Anterior cingulate cortex (tissue), 58 donors: ENCODE data around the gene PNPO.
"Not testable (repeated sequence)": the region's sequence is repeated elsewhere in the genome, so short reads cannot be mapped to it uniquely, and the experiment has no call there.

Experiments
- DNase-seq, 58 donors: peaks; one replicate each; lab custom pipeline; 2025; lab: John Stamatoyannopoulos, UW

PNPO gene

DNA sequence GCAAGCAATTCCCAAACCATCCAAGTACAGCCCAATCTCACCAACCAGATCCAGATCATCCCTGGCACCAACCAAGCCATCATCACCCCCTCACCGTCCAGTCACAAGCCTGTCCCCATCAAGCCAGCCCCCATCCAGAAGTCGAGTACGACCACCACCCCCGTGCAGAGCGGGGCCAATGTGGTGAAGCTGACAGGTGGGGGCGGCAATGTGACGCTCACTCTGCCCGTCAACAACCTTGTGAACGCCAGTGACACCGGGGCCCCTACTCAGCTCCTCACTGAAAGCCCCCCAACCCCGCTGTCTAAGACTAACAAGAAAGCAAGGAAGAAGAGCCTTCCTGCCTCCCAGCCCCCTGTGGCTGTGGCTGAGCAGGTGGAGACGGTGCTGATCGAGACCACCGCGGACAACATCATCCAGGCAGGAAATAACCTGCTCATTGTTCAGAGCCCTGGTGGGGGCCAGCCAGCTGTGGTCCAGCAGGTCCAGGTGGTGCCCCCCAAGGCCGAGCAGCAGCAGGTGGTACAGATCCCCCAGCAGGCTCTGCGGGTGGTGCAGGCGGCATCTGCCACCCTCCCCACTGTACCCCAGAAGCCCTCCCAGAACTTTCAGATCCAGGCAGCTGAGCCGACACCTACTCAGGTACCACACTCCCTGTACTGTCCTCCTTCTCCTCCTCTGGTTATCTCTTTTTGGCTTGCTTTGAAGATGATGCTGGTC lies 24.7 kb upstream of the PNPO start:
- DNase-seq, result no peak

DNA sequence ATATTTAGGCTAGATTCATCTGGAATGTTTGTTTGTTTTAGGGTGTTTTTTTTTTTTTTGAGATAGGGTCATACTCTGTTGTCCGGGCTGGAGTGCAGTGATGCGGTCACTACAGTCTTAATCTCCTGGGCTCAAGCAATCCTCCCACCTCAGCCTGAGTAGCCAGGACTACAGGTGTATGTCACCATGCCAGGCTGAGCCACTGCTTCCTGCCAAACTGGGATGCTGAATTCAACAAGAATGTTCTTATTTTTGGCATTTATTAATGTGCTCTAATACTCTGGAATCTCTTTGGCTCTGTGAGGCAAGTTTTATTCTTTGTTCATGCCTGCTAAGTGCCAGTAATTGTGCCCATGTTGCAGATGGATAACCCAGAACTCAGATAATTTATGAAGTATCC lies 23.8 kb upstream of the PNPO start:
- no peak for DNase-seq

DNA sequence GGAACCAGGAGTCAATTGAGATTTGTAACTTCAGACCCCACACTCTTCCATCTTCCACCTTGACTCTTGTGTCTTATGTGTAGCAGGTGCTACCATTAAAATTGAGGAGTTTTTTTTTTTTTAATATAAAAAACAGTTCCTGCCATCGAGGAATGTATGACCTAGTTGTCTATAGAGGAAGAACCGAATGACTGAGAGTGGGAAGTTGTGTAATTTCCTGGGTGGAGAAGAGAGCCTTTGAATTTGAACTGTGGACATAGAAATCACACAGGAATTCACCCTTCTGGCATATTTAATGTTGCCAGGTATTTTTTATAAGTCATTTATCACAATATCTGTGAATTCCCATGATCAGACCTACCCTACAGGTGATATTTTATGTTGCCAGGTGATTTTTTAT lies 23.4 kb upstream of the PNPO start:
- no peak for DNase-seq

DNA sequence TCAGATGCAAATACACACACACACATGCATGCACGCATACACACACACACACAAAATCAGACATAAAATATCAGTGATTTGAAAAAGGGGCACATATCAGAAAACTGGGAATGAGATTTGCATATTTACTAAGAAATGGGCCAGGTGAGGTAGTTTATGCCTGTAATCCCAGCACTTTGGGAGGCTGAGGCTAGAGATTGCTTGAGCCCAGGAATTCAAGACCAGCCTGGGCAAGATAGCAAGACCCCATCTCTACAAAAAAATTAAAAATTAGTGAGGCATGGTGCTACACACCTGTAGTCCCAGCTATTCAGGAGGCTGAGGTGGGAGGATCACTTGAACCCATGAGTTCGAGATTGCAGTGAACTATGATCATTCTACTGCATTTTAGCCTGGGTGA lies 22.4 kb upstream of the PNPO start:
- no peak for DNase-seq

DNA sequence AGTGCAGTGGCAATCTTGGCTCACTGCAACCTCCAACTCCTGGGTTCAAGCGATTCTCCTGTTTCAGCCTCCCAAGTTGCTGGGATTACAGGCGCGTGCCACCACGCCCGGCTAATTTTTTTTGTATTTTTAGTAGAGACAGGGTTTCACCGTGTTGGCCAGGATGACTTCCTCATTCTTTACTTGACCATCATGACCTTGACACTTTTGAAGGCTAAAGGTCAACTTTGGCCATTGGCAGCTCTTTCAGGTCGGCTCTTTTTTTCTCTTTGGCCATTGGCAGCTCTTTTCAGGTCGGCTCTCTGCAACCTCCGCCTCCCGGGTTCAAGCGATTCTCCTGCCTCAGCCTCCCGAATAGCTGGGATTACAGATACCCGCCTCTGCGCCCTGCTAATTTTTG lies 21.5 kb upstream of the PNPO start:
- DNase-seq, result not testable (repeated sequence)

DNA sequence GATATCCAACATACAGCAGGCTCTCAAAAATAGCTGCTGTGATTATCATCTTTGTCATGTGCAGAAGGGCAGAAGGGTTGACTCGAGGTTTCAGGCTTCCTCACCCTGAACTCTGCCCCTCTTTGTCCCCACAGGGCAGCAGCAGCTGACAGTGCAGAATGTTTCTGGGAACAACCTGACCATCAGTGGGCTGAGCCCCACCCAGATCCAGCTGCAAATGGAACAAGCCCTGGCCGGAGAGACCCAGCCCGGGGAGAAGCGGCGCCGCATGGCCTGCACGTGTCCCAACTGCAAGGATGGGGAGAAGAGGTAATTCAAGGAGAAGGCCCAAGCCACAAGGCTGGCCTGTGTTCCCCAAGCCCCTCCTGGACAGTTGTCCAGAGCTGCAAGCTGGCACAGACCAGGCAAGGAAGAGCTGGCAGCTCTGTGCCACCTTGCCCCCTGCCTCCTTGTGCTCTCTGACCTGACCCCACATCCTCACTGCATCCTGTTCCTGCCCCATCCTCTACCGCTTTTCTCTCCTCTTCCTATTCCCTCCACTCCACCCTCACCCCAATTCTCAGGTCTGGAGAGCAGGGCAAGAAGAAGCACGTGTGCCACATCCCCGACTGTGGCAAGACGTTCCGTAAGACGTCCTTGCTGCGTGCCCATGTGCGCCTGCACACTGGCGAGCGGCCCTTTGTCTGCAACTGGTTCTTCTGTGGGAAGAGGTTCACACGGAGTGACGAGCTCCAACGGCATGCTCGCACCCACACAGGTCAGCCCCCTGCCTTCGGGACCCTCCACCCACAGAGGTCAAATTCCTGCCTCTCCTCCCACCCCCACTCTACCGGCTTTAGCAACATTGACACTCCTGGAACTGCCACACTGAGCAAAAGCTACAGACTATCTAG lies 16.3 kb upstream of the PNPO start:
- no peak for DNase-seq

DNA sequence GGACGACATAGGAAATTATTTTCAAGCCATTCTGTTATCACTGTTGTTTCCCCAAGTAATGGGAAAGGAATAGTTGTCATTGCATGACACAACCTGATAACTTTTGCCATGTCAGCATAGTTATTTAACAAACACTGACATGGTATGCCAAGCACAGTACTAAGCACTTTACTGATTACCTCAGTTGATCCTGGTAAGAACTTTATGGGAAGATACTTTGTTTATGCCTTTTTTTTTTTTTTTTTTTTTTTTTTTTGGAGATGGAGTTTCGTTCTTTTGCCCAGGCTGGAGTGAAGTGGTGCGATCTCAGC lies 15.7 kb upstream of the PNPO start:
- DNase-seq, result no peak

DNA sequence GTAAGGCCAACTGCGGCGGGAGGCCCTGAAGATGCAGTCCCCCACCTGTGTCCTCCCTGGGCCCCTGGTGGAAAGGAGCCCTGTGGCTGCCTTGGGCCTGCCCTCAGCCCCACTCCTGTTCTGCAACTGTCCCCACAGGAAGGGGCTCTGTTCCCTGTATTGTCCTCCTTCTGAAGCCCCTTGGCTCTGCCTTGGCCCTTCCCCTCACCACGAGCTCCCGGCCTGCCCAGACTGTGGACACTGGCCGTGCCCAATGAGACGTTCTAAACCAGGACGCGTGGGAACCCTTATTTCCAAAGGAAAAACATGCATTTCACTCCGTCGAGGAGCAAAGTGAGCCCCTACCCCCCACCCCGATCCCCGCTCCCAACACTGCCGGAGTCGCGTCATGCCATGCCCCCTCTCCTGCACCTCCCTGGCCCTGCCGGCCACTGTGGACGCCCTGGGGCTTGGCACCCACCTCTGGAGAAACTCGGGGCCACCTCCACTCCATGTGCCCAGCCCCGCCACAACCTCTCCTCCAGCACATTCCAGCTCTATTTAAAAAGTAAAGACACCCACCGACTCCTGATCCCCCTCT lies 13.5 kb upstream of the PNPO start:
- DNase-seq, result no peak

DNA sequence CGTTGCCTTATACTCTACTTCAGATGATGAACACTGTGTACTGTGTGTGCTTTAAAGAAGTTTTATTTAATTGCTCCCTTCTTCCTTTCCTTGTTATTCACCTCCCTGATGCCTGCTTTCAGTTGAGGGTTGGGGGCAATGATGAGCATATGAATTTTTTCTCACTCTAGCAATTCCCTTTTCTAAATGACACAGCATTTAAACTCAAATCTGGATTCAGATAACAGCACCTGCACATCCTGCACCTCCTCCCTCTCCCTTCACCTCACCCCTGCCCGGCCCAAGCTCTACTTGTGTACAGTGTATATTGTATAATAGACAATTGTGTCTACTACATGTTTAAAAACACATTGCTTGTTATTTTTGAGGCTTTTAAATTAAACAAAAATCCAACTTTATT lies 13.0 kb upstream of the PNPO start:
- no peak for DNase-seq

DNA sequence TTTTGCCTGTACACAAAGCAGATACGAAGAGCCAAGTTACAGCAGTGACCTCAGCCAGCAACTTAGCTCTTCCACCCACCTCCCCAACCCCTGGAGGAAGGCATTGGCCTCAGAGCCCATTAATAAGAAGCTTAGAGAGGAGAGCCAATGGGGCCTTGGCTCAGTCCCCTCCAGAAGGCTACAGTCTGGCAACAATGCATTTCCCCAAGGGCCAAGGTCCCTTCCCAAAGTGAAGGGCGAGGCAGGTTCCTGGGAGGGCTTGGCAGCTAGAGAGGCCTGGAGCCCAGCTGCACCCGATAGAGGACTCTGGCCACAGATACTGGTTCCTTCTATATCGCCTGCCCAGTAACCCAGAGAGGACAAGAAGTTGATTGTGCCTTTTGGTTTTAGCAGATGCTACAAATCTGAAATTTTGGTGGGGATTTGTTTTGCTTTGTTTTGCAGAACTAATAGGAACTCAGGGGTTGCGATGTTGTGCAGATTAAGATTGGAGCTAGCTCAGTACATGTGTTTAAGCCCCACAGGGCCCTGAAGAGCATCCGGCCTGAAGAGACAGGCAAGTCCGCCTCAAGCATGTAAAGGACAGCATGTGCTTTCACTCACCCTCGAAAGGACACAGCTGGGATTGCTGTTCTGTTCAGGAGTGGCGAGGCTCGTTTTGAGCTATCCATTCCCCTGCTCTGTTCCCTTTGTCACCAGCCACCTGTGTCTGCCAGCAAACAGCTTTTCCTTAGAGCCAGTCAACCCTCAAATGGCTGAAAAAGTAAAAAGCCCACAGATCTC lies 12.0 kb upstream of the PNPO start:
- DNase-seq, result no peak

DNA sequence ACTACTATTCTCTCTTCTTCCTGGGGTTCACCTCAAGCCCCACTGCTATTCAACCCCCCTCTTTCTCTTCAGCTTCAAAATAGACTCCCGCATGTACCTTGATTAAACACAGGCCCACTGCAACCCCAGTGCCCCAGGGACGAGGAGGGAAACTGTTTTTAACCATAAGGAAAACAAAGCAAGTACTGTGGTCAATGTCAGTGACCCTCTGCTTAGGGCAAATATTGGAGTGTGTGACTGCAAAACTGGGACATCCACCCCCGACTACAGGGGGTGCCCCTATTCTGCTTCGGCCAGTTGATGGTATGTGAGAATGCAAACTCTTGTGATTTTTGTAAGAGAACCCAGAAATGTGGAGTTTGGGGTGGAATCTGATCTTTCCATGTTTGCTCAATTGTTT lies 9.5 kb upstream of the PNPO start:
- no peak for DNase-seq

DNA sequence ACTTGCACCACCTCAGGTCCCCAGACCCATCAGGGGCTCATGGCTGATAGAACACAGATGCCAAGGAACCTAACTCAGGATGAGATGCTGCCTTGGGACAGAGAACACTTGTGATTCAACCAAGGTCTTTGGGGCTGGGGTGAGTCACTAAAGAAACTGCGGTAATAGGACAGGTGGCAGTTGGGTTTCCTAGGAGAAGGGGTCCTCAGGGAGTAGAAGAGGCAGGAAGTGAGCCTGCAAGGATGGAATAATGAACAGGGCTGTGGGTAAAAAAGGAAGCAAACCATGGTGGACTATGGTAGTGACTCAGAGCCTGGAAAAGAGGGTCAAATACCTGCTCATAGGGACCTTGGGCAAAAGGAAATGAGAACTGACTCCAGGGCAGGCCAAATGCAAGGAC lies 6.5 kb upstream of the PNPO start:
- no peak for DNase-seq

DNA sequence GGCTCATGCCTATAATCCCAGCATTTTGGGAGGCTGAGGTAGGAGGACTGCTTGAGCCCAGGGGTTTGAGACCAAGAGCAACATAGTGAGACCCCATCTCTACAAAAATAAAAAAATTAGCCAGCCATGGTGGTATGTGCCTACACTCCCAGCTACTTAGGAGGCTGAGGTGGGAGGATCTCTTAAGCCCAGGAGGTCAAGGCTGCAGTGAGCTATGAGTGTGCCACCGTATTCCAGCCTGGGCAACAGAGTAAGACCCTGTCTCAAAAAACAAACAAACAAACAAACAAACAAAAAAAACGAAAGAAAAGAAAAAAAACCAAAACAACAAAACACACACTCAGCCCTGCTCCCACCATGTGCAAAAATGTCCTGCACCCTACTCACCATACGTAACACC lies 5.9 kb upstream of the PNPO start:
- DNase-seq, result not testable (repeated sequence)

DNA sequence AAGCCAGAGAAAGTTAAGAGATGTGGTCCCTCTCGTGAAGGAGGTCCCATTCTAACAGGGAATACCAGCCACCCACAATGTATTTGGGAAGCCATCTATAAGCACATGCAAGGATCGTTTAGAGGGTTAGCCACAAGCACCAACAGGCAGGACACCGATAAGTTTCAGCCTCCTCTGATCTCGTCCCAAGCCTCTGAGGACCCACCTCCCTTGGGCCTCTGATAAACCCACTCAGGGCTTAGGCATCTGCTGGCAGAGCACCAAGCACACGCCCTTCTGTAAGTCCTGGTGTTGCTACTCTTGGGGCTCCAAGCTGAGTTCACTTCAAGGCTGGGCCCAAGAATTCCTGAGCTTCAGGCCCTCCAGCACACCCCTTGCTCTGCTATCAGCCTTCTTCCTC lies 5.4 kb upstream of the PNPO start:
- DNase-seq, result no peak

DNA sequence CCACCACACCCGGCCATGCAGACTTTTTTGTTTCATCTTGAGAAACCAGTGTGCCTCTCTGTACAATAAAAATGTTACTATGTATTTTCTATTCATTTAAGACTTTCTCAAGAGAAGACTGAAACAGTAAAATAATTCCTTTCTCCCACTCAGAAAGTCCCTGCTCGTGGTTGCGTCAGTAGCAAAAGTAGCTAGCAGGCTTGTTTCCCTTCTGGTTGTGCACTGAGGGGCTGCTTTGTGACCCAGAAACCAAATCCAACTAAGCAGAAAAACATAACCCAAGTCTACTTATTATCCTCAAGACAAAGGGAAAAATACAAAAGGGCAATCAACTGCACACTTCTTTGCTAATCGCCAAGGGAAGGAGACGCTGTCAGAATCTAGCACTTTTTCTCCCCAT lies 3.4 kb upstream of the PNPO start:
- no peak for DNase-seq

DNA sequence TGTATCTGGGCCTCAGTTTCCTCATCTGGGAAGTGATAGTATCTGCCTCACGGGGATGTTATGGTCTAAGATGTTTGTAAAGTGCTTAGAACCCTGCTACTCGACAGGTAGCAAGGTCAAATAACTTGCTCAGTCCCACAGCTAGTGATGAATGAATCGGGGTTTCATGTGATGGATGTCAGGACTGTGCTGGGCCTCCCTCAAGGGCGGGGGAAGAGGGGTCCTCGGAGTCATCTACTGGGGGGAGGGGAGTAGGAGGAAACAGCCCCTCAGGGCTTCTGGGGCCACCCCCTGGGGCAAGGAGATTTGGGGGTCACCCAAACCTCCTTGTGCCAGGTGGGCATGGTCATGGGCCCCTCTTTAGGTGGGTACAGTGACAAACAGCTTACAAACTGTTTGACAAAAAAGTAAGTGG lies 732 bp downstream of the PNPO start:
- no peak for DNase-seq

DNA sequence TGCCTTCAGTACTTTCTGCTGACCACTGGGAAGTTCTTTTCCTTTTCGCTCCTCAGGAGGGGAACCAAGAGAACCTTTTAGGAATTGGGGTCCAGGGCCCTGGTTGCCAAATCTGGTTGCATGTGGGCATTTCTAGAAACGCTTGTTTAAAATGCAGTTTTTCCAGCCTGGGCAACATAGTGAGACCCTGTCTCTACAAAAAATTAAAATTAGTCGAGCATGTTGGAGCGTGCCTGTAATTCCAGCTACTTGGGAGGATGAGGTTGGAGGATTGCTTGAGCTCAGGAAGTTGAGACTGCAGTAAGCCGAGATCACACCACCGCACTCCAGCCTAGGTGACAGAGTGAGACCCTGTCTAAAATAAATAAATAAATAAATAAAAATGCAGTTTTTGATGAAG lies 1.2 kb downstream of the PNPO start:
- DNase-seq, result no peak

DNA sequence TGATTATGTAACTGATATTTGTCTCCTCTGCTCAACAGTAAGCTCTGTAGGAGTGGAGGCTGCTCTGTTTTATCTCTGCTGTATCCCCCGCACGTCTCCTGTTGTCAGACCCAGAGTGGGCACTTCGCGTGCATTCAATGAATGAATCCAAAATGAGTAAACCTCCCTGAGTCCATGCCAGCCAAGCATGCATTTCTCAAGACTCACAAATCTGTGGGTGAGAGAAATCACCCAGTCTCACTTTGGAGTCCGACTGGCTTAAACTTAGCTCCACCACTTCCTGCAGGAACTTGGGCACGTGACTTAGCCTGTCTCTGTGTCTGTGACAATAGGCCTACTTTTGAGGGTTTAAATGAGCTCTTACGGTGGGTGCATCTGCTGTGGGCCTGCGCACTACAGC lies 3.7 kb downstream of the PNPO start:
- peak in 37 of 58 donors; percentile 5 to 72 (median 31) for DNase-seq

DNA sequence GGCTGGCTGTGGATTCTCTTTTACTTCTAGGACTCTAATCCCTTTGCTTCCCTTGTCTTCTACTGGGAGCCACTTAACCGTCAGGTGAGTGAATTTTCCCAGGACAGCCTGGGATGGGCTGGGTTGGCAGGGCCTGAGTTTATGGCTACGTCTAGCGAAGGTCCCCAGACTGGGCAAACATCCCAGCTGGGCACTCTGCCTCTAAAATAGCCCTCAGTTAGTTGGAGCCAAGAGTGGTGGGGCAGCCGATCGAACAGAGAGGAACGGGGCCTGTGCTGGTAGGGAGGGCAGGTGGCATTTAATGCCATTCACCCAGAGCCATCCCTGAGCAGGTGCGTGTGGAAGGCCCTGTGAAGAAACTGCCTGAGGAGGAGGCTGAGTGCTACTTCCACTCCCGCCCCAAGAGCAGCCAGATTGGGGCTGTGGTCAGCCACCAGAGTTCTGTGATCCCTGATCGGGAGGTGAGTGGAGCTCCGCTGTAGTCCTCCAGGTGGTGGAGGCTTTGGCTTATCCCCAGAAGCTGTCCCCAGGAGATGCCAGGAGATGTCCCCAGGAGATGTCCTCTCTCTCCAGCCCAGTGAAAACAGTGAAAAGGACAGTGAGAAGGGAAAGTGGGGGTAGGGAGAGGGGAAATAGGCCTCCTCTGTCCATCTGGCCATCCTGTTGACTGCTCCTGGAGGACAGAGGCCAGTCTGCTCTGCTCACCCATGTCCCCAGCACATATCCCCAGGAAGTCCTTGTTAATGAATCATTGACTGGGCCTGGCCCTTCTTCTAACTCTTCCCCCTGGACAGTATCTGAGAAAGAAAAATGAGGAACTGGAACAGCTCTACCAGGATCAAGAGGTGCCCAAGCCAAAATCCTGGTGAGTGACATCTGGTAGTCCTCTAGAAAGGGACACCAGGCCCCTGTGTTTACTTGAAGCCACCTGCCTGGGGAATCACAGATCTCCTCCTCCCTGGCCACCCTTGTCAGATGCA lies 4.4 kb downstream of the PNPO start:
- DNase-seq, result peak in 25 of 58 donors; percentile 2 to 48 (median 26)

DNA sequence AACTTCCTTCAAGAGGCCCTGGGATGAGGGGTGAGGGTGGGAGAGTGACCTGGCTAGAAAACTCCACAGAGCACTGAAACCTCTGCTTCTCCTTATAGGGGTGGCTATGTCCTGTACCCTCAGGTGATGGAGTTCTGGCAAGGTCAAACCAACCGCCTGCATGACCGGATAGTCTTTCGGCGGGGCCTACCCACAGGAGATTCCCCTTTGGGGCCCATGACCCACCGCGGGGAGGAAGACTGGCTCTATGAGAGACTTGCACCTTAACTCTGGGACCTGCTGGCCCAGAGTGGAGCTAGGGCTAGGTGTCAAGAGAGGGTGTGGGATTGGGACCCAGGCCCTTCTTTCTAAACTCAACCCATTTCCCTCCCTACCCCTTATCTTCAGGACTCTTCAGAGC lies 5.1 kb downstream of the PNPO start:
- no peak for DNase-seq
